Glomerular endothelial cell (primary cell): ENCODE data around the gene CCDC7. TPM values are rescaled to one million over a fixed set of nuclear protein-coding genes. Genes with fewer than 3 reads are reported as not detected.
"Not testable (repeated sequence)": the region's sequence is repeated elsewhere in the genome, so short reads cannot be mapped to it uniquely, and the experiment has no call there.

Experiments
- DNase-seq: peaks from one replicate; pipeline ENCODE4 v3.0.0-alpha.2; 2011; ENCODE audit warnings: low read depth, low spot score; ENCODE audit errors: extremely low read depth
- total RNA-seq: library from RNA; depleted of rRNA; stranded (reverse); fragments of >200 nt; gene quantifications from 2 replicates; pipeline ENCODE4 v1.2.3, GENCODE V29; 2015

Gene CCDC7
- total RNA-seq, 1 donor from 2014 or later, result 4.4 TPM

- DNase-seq, result no peak
These were observed 408.5 kb downstream of the CCDC7 start for GRCh38 chr10:32854435-32854834.

DNA sequence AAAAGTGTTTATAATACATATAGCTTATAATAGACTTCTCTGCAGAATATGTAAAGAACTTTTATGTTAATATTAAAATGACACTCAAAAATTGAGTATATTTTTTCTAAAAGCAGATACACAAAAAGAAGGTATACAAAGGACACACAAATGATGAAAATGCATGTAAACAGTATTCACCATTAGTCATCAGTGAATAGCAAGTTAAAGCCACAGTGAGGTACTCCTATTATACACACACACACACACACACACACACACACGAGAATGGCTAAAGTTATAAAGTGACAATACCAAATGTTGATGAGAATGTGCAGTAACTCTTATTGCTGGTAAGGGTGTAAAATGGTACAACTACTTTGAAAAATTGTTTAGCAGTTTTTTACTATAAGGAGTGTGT, 419.2 kb downstream of the CCDC7 start:
- no peak for DNase-seq

DNA sequence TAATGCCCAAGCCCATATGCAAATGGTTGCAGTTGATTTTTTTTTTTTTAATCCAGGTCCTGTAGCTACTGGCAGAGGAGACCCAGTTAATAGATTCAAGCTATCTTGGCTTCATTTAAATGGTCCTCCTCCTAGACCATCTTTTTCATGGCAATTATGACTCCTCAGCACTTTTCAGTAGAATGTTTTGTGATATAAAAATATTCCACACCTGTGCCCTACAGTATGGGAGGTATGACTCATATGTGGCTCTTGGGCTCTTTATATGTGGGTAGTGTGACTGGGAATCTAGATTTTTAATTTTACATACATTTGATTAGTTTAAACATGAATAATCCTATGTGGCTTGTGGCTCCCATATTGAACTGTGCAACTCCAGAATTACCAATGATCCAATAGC, 432.0 kb downstream of the CCDC7 start:
- DNase-seq, result no peak

DNA sequence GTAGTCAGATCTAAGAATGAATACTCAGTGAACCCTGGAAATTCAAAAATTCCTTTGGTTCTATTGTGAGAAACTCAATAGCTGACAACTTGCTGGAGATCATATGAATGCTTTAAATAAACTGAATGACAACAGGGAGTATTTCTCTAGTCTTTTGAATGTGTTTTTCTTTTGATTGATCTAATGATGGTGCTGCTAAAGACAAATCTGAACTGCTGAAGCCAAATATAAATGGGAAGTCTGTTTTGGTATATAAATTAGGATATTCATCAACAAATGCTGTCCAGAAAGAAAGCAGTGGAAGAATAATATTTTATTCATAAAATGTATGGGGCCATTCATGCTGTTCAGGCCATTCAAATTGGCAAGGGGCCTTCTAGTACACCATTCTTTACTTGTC, 432.7 kb downstream of the CCDC7 start:
- no peak for DNase-seq

DNA sequence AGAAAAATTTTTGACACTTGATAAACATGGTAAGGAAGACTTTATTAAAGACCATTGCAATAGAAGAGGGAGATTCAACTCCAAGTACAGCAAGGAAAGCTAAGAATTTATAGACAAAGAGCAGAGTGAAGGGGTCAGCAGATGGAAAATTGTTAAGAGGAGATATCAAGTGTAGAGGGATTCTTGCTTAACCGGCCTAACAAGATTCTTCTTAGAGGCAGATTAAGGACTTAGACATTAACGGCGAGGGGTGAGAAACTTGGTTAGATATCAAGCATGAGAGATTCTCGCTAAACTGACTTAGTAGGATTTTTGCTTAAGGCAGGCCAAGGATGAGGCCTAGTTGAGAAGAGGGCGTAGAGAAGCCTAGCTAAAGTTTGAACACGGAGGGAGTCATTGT, 436.1 kb downstream of the CCDC7 start:
- no peak for DNase-seq

GRCh38 chr10:32887481-32887880, 441.5 kb downstream of the CCDC7 start:
- DNase-seq, result no peak

GRCh38 chr10:32888161-32888927, 442.4 kb downstream of the CCDC7 start:
- no peak for DNase-seq

GRCh38 chr10:32889631-32890212, 443.8 kb downstream of the CCDC7 start:
- no peak for DNase-seq

DNA sequence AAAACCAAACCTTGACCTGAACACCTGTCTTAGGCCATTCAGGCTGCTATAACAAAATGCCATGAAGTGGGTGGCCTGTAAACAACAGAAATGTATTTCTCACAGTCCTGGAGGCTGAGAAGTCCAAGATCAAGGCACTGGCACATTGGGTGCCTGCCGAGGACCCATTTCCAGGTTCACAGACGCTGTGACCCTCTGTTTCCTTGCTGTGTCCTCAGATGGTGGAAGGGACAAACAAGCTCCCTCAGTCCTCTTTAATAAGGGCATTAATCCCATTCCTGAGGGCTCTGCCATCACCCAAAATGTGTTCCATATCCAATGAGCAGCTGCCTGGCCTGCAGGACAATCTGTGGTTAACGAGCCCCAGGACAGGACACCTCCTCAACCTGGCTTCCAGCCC, 444.5 kb downstream of the CCDC7 start:
- DNase-seq, result no peak

- DNase-seq, result no peak
These were observed 445.3 kb downstream of the CCDC7 start for GRCh38 chr10:32891261-32891660.

- no peak for DNase-seq
These were observed 447.5 kb downstream of the CCDC7 start for GRCh38 chr10:32893434-32893833.

DNA sequence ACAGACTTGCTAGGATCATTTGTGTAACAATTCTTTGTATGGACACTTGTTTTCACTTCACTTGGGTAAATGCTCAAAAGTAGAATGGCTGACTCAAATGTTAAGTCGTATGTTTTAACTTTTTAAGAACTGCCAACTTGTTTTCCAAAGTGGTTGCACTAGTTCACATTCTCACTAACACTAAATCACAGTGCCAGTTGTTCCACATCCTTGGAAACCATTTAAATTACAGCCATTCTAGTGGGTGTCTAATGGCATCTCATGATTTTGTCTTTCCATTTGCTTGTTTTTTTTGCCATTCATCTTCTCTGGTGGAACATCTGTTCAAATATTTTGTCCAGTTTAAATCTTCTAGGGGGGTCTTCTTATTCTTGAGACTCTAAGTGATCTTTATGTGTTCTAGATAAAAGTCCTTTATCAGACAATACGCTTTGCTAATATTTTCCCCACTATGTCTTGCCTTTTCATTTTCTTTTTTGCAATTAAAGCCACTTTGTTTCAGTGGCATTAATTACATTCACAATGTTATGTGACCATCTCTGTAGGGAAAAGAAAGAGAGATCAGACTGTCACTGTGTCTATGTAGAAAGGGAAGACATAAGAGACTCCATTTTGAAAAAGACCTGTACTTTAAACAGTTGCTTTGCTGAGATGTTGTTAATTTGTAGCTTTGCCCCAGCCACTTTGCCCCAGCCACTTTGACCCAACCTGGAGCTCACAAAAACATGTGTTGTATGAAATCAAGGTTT, 448.1 kb downstream of the CCDC7 start:
- DNase-seq, result no peak

DNA sequence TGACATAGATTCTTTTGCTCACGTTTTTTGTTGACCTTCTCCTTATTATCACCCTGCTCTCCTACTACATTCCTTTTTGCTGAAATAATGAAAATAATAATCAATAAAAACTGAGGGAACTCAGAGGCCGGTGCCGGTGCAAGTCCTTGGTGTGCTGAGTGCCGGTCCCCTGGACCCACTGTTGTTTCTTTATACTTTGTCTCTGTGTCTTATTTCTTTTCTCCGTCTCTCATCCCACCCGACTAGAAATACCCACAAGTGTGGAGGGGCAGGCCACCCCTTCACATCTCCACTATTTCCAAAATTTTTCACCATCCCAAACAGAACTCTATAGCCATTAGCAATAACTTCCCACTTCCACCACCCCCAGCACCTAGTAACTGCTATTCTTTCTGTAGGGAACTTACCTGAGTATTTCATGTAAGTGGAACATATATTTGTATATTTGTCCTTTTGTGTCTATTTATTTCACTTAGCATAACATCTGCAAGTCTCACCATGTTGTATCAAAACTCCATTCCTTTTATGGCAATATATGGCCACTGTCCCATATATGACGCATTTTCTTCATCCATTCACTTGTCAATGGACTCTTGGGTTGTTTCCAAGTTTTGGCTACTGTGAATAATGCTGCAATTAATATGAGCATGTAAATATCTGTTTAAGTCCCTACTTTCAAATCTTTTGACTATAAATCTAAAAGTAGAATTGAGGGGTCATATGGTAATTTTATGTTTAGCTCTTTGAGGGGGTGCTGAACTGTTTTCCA, 449.4 kb downstream of the CCDC7 start:
- not testable (repeated sequence) for DNase-seq

- no peak for DNase-seq
These were observed 455.9 kb downstream of the CCDC7 start for GRCh38 chr10:32901815-32902214.

- DNase-seq, result no peak
These were observed 459.5 kb downstream of the CCDC7 start for GRCh38 chr10:32905466-32905865.

GRCh38 chr10:32906595-32906994, 460.7 kb downstream of the CCDC7 start:
- no peak for DNase-seq

- DNase-seq, result no peak
These were observed 463.5 kb downstream of the CCDC7 start for GRCh38 chr10:32909456-32909855.

DNA sequence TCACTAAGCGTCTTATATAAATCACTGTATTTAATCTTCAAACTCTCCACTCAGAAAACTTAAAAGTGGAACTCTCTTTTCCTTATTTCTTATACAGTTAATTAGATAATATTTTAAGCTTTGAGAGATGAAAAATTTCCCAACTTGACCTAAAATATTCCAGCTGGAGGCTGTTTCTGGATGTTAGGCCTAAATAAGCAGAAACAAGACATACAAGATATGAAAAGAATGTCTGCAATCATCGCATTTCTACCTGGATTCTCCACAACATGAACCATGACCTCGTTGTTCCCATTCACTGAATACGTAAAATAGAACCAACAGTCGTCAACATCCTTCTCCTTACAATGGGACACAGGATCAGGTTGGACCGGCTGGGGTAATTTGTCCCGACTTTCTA, 464.0 kb downstream of the CCDC7 start:
- DNase-seq, result not testable (repeated sequence)

DNA sequence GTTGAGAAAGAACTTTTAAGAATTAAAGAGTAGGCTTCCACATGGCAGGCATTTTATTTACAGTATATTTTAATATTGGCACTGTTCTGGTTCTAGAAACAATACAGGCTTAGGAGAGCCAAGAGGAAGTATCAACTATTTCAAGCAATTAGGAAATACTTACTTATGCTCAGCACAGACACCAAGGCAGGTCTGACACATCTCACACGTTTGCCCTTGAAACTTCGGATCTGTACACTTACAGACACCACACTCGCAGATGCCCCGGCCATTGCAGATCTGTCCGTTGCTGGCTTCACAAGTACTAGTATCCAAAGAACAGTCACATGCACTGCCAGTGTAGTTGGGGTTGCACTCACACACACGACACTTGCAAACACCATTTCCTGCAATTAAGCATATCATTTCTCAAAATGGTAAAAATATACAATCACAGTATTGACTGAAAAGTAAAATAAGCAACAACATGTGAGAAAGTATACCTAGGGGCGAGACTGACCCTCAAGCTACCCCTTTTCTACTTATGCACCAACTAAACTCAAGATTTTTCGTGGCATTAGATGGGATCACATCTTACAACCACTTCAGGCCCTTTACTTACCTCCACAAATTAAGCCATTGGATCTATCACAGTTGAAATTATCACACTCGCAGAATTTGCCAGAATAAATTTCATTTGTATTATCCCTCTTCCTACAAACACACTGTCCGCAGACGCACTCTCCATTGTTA, 465.5 kb downstream of the CCDC7 start:
- DNase-seq, result no peak

GRCh38 chr10:32917817-32918216, 471.9 kb downstream of the CCDC7 start:
- DNase-seq, result not testable (repeated sequence)
